Measurements from ENCODE around the gene ADORA3.

Gene ADORA3

DNA sequence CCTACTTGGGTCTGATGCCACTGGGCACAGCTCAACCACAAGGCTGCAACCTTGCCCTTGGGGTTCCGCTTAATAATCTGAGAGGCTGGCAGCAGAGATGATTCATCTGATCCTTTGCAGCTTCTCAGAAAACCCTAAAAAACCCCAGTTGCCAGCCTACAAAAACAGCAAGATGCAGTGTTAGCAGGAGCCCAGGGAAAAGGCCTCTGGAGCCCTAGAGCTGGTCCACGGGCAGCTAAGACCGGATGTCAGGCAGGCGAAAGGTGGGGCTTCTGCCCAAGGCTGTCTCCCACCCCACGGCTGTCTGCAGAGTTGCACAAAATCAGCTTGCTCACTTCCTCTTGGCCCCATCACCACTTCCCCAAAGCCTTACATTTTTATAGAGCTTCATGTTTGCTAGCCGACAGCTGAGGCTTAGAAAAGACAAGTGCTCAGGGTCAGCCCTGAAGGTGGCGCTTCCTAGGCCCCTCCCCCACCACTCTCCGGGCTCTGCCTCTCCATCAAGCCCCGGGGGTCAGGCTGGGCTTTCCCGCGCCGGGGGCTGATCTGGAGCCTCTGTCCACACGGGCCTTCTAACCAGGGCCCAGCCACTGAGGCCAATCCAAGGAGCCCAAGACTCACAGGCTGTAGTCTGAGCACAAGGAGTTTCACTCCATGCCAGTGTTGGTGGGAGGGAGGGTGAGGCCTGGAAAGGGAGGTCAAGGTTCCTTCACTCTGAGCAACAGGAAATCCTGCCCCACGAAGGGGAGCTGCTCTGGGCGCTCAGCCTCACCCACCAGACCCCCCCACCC lies 4.2 kb upstream of the ADORA3 start:
- H3K4me3 ChIP-seq (ENCODE audit: low read depth, low read length), result peak overlapping the region; percentile 43
- peak; percentile 64 for DNase-seq (ENCODE audit: low read depth)

DNA sequence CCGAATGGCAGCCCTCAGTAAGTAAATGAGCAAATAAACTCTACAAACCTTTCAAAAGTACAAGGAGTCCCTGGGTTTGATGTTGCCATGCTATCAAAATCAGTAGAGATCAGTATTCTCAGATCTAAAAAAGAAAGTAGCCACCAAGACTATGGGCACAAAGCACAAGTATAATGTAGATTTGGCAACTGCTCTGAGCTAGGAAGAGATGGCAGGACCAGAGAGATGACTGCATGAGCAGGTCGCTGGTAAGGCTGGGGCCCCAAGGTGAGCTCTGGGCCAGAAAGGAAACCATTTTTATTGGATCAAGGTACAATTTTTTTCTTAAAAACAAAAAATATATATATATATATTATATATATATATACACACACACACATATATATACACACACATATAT lies 3.1 kb upstream of the ADORA3 start:
- no peak overlapping the region for H3K4me3 ChIP-seq (ENCODE audit: low read depth, low read length)
- TF ChIP-seq, protein P1, sequence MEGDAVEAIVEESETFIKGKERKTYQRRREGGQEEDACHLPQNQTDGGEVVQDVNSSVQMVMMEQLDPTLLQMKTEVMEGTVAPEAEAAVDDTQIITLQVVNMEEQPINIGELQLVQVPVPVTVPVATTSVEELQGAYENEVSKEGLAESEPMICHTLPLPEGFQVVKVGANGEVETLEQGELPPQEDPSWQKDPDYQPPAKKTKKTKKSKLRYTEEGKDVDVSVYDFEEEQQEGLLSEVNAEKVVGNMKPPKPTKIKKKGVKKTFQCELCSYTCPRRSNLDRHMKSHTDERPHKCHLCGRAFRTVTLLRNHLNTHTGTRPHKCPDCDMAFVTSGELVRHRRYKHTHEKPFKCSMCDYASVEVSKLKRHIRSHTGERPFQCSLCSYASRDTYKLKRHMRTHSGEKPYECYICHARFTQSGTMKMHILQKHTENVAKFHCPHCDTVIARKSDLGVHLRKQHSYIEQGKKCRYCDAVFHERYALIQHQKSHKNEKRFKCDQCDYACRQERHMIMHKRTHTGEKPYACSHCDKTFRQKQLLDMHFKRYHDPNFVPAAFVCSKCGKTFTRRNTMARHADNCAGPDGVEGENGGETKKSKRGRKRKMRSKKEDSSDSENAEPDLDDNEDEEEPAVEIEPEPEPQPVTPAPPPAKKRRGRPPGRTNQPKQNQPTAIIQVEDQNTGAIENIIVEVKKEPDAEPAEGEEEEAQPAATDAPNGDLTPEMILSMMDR (conservative IDR thresholded peaks at IDR 0.05; ENCODE audit: low read depth, low read length), result no peak
- no peak for DNase-seq (ENCODE audit: low read depth)

More for the DNA sequence above, 4.2 kb upstream of the ADORA3 start:
- TF ChIP-seq, protein P1 (conservative IDR thresholded peaks at IDR 0.05; ENCODE audit: low read depth, low read length), result peak; percentile 39

DNA sequence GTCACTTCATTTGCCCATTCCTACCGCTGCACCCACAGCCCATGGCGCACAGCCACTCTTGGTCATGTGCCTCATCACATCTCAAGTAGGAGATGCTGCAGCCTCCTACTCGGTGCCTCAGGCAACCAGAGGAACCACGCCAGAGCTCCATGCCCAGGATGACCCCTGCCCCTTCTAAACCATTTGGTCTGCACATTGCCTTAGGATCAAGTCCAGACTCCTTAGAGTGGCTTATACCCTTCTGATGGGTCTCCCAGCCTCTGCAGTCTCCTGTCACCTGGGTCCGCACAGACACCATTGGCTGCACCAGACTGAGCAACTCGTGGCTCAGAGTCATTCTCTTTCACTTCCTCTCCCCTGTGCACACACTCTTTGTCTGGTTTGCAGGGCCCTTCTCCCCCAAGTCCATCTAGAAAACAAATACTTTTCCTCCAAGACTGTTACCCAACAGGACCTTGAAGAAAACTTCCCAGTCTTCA lies 2.2 kb upstream of the ADORA3 start:
- DNase-seq (ENCODE audit: low read depth), result no peak
- H3K4me3 ChIP-seq (ENCODE audit: low read depth, low read length), result no peak overlapping the region
- TF ChIP-seq, protein P1 (conservative IDR thresholded peaks at IDR 0.05; ENCODE audit: low read depth, low read length), result no peak

DNA sequence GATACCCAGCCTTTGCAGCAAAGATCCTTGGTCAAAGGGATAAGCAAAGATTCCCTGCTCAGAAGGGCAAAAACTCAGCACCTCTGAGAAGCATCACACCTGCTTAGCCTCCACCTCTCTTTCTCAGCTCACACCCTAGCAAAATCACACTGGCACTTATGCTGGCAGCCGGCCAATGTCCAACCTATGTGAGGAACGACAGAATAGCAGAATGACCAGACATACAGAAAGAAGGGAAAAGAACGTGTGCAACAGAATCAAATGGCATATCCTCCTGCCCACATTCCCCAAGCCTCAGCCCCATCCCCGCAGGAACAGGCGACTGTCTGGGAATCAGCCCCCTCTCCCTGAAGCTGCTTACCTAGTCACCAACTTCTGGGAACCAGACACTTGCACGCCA lies 664 bp upstream of the ADORA3 start:
- no peak for DNase-seq (ENCODE audit: low read depth)
- TF ChIP-seq, protein P1 (conservative IDR thresholded peaks at IDR 0.05; ENCODE audit: low read depth, low read length), result no peak
- H3K4me3 ChIP-seq (ENCODE audit: low read depth, low read length), result no peak overlapping the region

DNA sequence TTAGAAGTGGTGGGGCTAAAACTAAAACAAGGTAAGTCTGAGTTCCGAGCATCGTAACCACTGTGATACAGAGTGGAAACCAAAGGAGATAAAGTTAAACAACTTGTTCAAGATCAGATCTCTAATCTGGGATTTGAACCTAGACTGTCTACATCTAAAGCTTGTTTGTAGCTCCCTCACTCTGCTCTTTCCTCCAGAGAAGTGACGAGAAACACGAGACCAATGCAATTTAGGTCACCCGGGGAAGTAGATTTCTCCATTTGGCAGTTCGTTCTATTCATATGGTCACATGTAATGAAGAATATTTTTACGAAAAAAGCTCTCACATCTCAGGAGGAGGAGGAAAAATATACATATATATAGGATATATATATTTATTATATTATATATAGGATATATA lies 1.8 kb downstream of the ADORA3 start:
- DNase-seq (ENCODE audit: low read depth), result no peak
- TF ChIP-seq, protein P1 (conservative IDR thresholded peaks at IDR 0.05; ENCODE audit: low read depth, low read length), result no peak
- H3K4me3 ChIP-seq (ENCODE audit: low read depth, low read length), result no peak overlapping the region

DNA sequence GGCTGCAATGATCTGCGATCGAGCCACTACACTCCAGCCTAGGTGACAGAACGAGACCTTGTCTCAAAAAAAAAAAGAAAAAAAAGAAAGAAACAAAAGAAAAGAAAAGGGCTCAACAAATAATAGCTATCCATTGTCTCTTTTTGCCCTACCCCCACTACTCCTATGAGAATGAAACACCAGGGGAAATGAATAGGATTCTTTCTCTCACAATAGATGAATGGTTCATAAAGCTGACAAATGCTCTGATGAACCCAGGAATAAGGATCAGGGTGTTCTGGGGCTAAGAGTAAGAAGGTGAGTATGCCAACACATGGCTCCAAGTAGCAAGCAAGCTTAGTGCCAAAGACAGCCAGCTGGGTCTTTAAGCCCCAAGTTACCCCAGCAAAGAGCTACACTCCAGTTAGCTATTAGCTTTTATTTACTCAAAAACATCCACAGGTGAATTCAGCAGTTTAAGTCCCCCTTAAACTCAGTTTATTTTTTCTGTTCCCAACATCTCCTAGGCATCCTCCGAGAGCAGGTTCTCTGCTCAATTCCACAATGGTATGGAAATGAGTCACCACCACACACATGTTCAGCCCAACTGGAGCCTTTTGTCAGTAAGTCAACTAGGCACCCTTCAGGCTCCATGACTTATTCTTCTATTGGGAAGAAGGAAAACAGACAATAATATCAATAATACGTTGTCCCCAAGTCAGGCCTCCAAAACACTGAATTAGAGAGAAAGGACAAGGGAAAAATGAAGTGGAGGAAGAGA lies 4.2 kb downstream of the ADORA3 start:
- no peak for DNase-seq (ENCODE audit: low read depth)
- H3K4me3 ChIP-seq (ENCODE audit: low read depth, low read length), result no peak overlapping the region
- TF ChIP-seq, protein P1 (conservative IDR thresholded peaks at IDR 0.05; ENCODE audit: low read depth, low read length), result no peak
